ENCODE measurements around the gene PFN1.

The PFN1 gene

GRCh38 chr17:4968486-4969046 lies 20.2 kb upstream of the PFN1 start:
- in situ Hi-C loops (cut with MboI; ENCODE audit: low sequenced_read_pairs): no loop called here

GRCh38 chr17:4967539-4968485 lies 19.5 kb upstream of the PFN1 start, which contains the start of gene SPAG7:
TSS of gene SPAG7 (minus strand) at chr17:4967817. CDS start at chr17:4967804, 13 bp downstream.
- in situ Hi-C loops (cut with MboI; ENCODE audit: low sequenced_read_pairs): no loop called here

- in situ Hi-C loops (cut with MboI; ENCODE audit: low sequenced_read_pairs): no loop called here
Measured at GRCh38 chr17:4966844-4967538, 18.7 kb upstream of the PFN1 start.

- in situ Hi-C loops (cut with MboI; ENCODE audit: low sequenced_read_pairs): no loop called here
Measured at GRCh38 chr17:4965311-4965986, 17.1 kb upstream of the PFN1 start.

- in situ Hi-C loops (cut with MboI; ENCODE audit: low sequenced_read_pairs): no loop called here
Measured at GRCh38 chr17:4960279-4960922, 12.1 kb upstream of the PFN1 start.

GRCh38 chr17:4959261-4959965 lies 11.1 kb upstream of the PFN1 start:
- in situ Hi-C loops (cut with MboI; ENCODE audit: low sequenced_read_pairs): no loop called here

GRCh38 chr17:4958102-4958501 lies 9.8 kb upstream of the PFN1 start:
- in situ Hi-C loops (cut with MboI; ENCODE audit: low sequenced_read_pairs): no loop called here

GRCh38 chr17:4956493-4957061 lies 8.2 kb upstream of the PFN1 start:
- in situ Hi-C loops (cut with MboI; ENCODE audit: low sequenced_read_pairs): no loop called here

- in situ Hi-C loops (cut with MboI; ENCODE audit: low sequenced_read_pairs): no loop called here
Measured at GRCh38 chr17:4955091-4955490, 6.8 kb upstream of the PFN1 start.

GRCh38 chr17:4953451-4953961 lies 5.2 kb upstream of the PFN1 start:
- in situ Hi-C loops (cut with MboI; ENCODE audit: low sequenced_read_pairs): no loop called here

GRCh38 chr17:4951486-4951885 lies 3.2 kb upstream of the PFN1 start:
- in situ Hi-C loops (cut with MboI; ENCODE audit: low sequenced_read_pairs): no loop called here

- in situ Hi-C loops (cut with MboI; ENCODE audit: low sequenced_read_pairs): no loop called here
Measured at GRCh38 chr17:4950746-4951204, 2.4 kb upstream of the PFN1 start, which contains the start of gene ENO3. TSS of gene ENO3 (plus strand) at chr17:4951119. CDS start at chr17:4951830, 711 bp downstream.

GRCh38 chr17:4950075-4950745 lies 1.9 kb upstream of the PFN1 start:
- in situ Hi-C loops (cut with MboI; ENCODE audit: low sequenced_read_pairs): no loop called here

- in situ Hi-C loops (cut with MboI; ENCODE audit: low sequenced_read_pairs): no loop called here
Measured at GRCh38 chr17:4949321-4950074, 1.2 kb upstream of the PFN1 start.

- in situ Hi-C loops (cut with MboI; ENCODE audit: low sequenced_read_pairs): no loop called here
Measured at GRCh38 chr17:4948931-4949320, 596 bp upstream of the PFN1 start.

GRCh38 chr17:4947411-4948165 lies 742 bp downstream of the PFN1 start:
- in situ Hi-C loops (cut with MboI; ENCODE audit: low sequenced_read_pairs): no loop called here

GRCh38 chr17:4947010-4947410 lies 1.3 kb downstream of the PFN1 start:
- in situ Hi-C loops (cut with MboI; ENCODE audit: low sequenced_read_pairs): no loop called here

Data from HL-60/S4 (cell line).